ENCODE results near the gene ATRNL1. TPM values are rescaled to one million over a fixed set of nuclear protein-coding genes. Genes with fewer than 3 reads are reported as not detected.
A peak's percentile ranks its signal among the peaks of the same experiment; 100 is the strongest.
"Not testable (repeated sequence)": the region's sequence is repeated elsewhere in the genome, so short reads cannot be mapped to it uniquely, and the experiment has no call there.

ATRNL1 gene
- total RNA-seq, 1 donor from 2014 or later, result 66.0 TPM

GRCh38 chr10:115335366-115335765 is 242.2 kb downstream of the ATRNL1 start:
- H3K36me3 Mint-ChIP-seq (ENCODE audit: low read depth), result peaks cover 7% of the 10 kb centered on the region
- H3K27me3 Mint-ChIP-seq (ENCODE audit: low read depth), result no peaks in the 10 kb centered on the region
- H3K27ac Mint-ChIP-seq (ENCODE audit: unreplicated experiment), result no peak overlapping the region
- no peak for DNase-seq (ENCODE audit: low spot score)
- TF ChIP-seq, protein P1, sequence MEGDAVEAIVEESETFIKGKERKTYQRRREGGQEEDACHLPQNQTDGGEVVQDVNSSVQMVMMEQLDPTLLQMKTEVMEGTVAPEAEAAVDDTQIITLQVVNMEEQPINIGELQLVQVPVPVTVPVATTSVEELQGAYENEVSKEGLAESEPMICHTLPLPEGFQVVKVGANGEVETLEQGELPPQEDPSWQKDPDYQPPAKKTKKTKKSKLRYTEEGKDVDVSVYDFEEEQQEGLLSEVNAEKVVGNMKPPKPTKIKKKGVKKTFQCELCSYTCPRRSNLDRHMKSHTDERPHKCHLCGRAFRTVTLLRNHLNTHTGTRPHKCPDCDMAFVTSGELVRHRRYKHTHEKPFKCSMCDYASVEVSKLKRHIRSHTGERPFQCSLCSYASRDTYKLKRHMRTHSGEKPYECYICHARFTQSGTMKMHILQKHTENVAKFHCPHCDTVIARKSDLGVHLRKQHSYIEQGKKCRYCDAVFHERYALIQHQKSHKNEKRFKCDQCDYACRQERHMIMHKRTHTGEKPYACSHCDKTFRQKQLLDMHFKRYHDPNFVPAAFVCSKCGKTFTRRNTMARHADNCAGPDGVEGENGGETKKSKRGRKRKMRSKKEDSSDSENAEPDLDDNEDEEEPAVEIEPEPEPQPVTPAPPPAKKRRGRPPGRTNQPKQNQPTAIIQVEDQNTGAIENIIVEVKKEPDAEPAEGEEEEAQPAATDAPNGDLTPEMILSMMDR (IDR thresholded peaks at IDR 0.05), result no peak
- H3K4me3 Mint-ChIP-seq (ENCODE audit: unreplicated experiment), result no peak overlapping the region
- H3K4me1 Mint-ChIP-seq (ENCODE audit: low read depth), result peaks cover 4% of the 10 kb centered on the region
- H3K9me3 Mint-ChIP-seq (ENCODE audit: low read depth), result peaks cover 5% of the 10 kb centered on the region

- Mint-ChIP-seq H3K4me1 (ENCODE audit: low read depth) (peaks cover 4% of the 10 kb centered on the region), H3K36me3 (ENCODE audit: low read depth) (peaks cover 4% of the 10 kb centered on the region), H3K9me3 (ENCODE audit: low read depth) (peaks cover 16% of the 10 kb centered on the region), H3K4me3 (ENCODE audit: unreplicated experiment) (no peak overlapping the region), H3K27me3 (ENCODE audit: low read depth) (no peaks in the 10 kb centered on the region), H3K27ac (ENCODE audit: unreplicated experiment) (no peak overlapping the region)
- TF ChIP-seq, protein P1 (IDR thresholded peaks at IDR 0.05), result peak; percentile 92
- DNase-seq (ENCODE audit: low spot score), result no peak
These were observed 262.1 kb downstream of the ATRNL1 start for GRCh38 chr10:115355162-115355760.

- H3K27ac Mint-ChIP-seq (ENCODE audit: unreplicated experiment); DNase-seq (ENCODE audit: low spot score); H3K4me3 Mint-ChIP-seq (ENCODE audit: unreplicated experiment); H3K27me3 Mint-ChIP-seq (ENCODE audit: low read depth); H3K4me1 Mint-ChIP-seq (ENCODE audit: low read depth): not testable (repeated sequence)
- H3K9me3 Mint-ChIP-seq (ENCODE audit: low read depth), result peaks cover 22% of the 10 kb centered on the region
- H3K36me3 Mint-ChIP-seq (ENCODE audit: low read depth), result peaks cover 14% of the 10 kb centered on the region
These were observed 274.8 kb downstream of the ATRNL1 start for GRCh38 chr10:115367920-115368319.

GRCh38 chr10:115379064-115379463 is 285.9 kb downstream of the ATRNL1 start:
- H3K27ac Mint-ChIP-seq (ENCODE audit: unreplicated experiment), result no peak overlapping the region
- peaks cover 12% of the 10 kb centered on the region for H3K36me3 Mint-ChIP-seq (ENCODE audit: low read depth)
- DNase-seq (ENCODE audit: low spot score), result no peak
- H3K4me3 Mint-ChIP-seq (ENCODE audit: unreplicated experiment), result no peak overlapping the region
- TF ChIP-seq, protein P1 (IDR thresholded peaks at IDR 0.05), result no peak
- H3K27me3 Mint-ChIP-seq (ENCODE audit: low read depth), result no peaks in the 10 kb centered on the region
- H3K4me1 Mint-ChIP-seq (ENCODE audit: low read depth), result no peaks in the 10 kb centered on the region
- H3K9me3 Mint-ChIP-seq (ENCODE audit: low read depth), result peaks cover 30% of the 10 kb centered on the region

DNA sequence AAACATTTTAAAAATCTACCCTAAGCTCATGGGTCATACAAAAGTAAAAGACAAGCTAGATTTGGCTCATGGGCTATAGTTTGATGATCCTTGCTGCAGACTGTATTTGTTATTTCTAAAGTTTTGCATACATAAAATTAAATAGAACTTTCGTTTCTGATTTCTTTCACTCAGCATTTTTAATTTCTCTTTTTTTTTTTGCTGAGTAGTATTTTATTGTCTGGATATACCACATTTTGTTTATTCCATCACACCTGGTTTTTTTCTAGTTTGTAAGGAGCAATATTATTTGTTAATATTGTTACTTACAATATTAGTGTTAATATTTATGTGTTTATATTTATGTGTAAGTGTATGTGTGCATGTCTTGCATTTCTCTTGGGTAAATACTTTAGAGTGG is 291.5 kb downstream of the ATRNL1 start:
- Mint-ChIP-seq H3K9me3 (ENCODE audit: low read depth) (peaks cover 10% of the 10 kb centered on the region), H3K4me1 (ENCODE audit: low read depth) (no peaks in the 10 kb centered on the region), H3K36me3 (ENCODE audit: low read depth) (peaks cover 4% of the 10 kb centered on the region), H3K4me3 (ENCODE audit: unreplicated experiment) (no peak overlapping the region), H3K27me3 (ENCODE audit: low read depth) (no peaks in the 10 kb centered on the region), H3K27ac (ENCODE audit: unreplicated experiment) (no peak overlapping the region)
- TF ChIP-seq, protein P1 (IDR thresholded peaks at IDR 0.05), result no peak
- no peak for DNase-seq (ENCODE audit: low spot score)

DNA sequence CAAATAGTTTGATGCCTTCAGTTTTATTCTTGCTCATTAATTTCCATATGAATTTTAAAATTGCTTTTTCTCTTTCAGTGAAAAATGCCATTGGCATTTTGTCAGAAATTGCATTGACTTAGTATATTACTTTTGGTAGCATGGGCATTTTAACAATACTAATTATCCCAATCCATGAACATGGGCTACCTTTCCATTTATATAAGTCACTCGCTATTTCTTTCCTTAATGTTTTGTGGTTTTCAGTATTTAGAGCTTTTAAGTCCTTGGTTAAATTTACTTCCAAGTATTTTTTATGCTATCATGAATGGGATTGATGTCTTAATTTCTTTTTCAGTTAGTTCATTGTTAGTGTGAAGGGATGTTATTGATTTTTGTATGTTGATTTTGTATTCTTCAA is 297.4 kb downstream of the ATRNL1 start:
- Mint-ChIP-seq H3K36me3 (ENCODE audit: low read depth) (peaks cover 15% of the 10 kb centered on the region), H3K4me3 (ENCODE audit: unreplicated experiment) (no peak overlapping the region), H3K27me3 (ENCODE audit: low read depth) (no peaks in the 10 kb centered on the region), H3K4me1 (ENCODE audit: low read depth) (no peaks in the 10 kb centered on the region), H3K9me3 (ENCODE audit: low read depth) (peaks cover 13% of the 10 kb centered on the region), H3K27ac (ENCODE audit: unreplicated experiment) (no peak overlapping the region)
- DNase-seq (ENCODE audit: low spot score), result no peak
- TF ChIP-seq, protein P1 (IDR thresholded peaks at IDR 0.05), result no peak
